Activated CD8-positive, alpha-beta T cell treated with anti-CD3 and anti-CD28 coated beads for 36 hours (primary cell): ENCODE measurements around the gene MACROD1. TPM values are rescaled to one million over a fixed set of nuclear protein-coding genes. Genes with fewer than 3 reads are reported as not detected.

Source experiments
- ATAC-seq: fragments of 200-7000 bp; cut with Tn5 transposase; one replicate; pipeline ENCODE4 v1.10.0; 2021; ENCODE audit warnings: mild to moderate bottlenecking, moderate library complexity
- CTCF ChIA-PET: fragments of 350-600 bp; sonication (Branson Sonifier 250); formaldehyde crosslinking; loops from one replicate; lab custom pipeline; 2021; ENCODE audit warnings: antibody characterized with exemption; lab: Charles Lee
- POLR2A ChIA-PET: fragments of 350-600 bp; sonication (Branson Sonifier 250); formaldehyde crosslinking; loops from one replicate; lab custom pipeline; 2021; ENCODE audit warnings: antibody characterized with exemption; lab: Charles Lee
- DNase-seq: peaks from one replicate; pipeline ENCODE4 v3.0.0-alpha.2; 2020
- H3K27ac Mint-ChIP-seq: one replicate; pipeline ENCODE4 v1.8.0; 2021; ENCODE audit warnings: mild to moderate bottlenecking, mixed read lengths
- H3K27me3 Mint-ChIP-seq: one replicate; pipeline ENCODE4 v1.8.0; 2021; ENCODE audit warnings: mixed read lengths
- H3K36me3 Mint-ChIP-seq: one replicate; pipeline ENCODE4 v1.8.0; 2021; ENCODE audit warnings: low read depth, mixed read lengths
- H3K4me1 Mint-ChIP-seq: one replicate; pipeline ENCODE4 v1.8.0; 2021; ENCODE audit warnings: low read depth, mixed read lengths
- H3K4me3 Mint-ChIP-seq: one replicate; pipeline ENCODE4 v1.8.0; 2021; ENCODE audit warnings: mild to moderate bottlenecking, moderate library complexity, mixed read lengths
- H3K9me3 Mint-ChIP-seq: one replicate; pipeline ENCODE4 v1.8.0; 2021; ENCODE audit warnings: mixed read lengths
- CTCF ChIP-seq: fragments of 200-600 bp; IDR thresholded peaks from one replicate; pipeline ENCODE4 v1.8.0; 2022; ENCODE audit warnings: antibody characterized with exemption, mild to moderate bottlenecking
- intact Hi-C: fragments of 100-400 bp; cut with micrococcal nuclease; formaldehyde crosslinking; loops from one replicate; pipeline ENCODE4 v1.10.0; 2022
- total RNA-seq, 2 experiments: library from RNA; stranded (reverse); gene quantifications; one replicate each; pipeline ENCODE4 v1.2.3, GENCODE V29; 2021

Gene MACROD1
- total RNA-seq, 2 experiments from 2014 or later, result 38.7 to 38.8 TPM

- CTCF ChIA-PET, result no interaction called here
- H3K4me1 Mint-ChIP-seq, result peaks cover 8% of the 10 kb centered on the region
- DNase-seq, result no peak
- ATAC-seq, result no peak
- no peak overlapping the region for H3K4me3 Mint-ChIP-seq
- intact Hi-C loops, result no loop called here
- H3K36me3 Mint-ChIP-seq, result no peaks in the 10 kb centered on the region
- no peaks in the 10 kb centered on the region for H3K27me3 Mint-ChIP-seq
- H3K27ac Mint-ChIP-seq, result no peak overlapping the region
- no peak for TF ChIP-seq CTCF
- no peaks in the 10 kb centered on the region for H3K9me3 Mint-ChIP-seq
- POLR2A ChIA-PET, result no interaction called here
These were observed 37.5 kb downstream of the MACROD1 start for GRCh38 chr11:64128255-64129006.

GRCh38 chr11:64127267-64128072 is 38.4 kb downstream of the MACROD1 start:
- Mint-ChIP-seq H3K36me3 (no peaks in the 10 kb centered on the region), H3K27ac (no peak overlapping the region), H3K4me3 (no peak overlapping the region), H3K4me1 (peaks cover 8% of the 10 kb centered on the region), H3K27me3 (no peaks in the 10 kb centered on the region), H3K9me3 (no peaks in the 10 kb centered on the region)
- ChIA-PET CTCF (interaction anchor here (0.8 kb wide), 1 partner anchor 22 kb away, joined by 3 read pairs; no protein-coding TSS in a partner anchor), POLR2A (no interaction called here)
- ATAC-seq, result no peak
- DNase-seq, result no peak
- no peak for TF ChIP-seq CTCF
- intact Hi-C loops, result no loop called here

- DNase-seq (no peak), ATAC-seq (no peak)
- Mint-ChIP-seq H3K4me1 (peaks cover 8% of the 10 kb centered on the region), H3K4me3 (no peak overlapping the region), H3K36me3 (no peaks in the 10 kb centered on the region), H3K27me3 (no peaks in the 10 kb centered on the region), H3K27ac (no peak overlapping the region), H3K9me3 (no peaks in the 10 kb centered on the region)
- TF ChIP-seq CTCF, result no peak
- ChIA-PET CTCF (no interaction called here), POLR2A (no interaction called here)
- intact Hi-C loops, result no loop called here
These were observed 39.1 kb downstream of the MACROD1 start for GRCh38 chr11:64126796-64127195.

- Mint-ChIP-seq H3K4me1 (peaks cover 8% of the 10 kb centered on the region), H3K4me3 (no peak overlapping the region), H3K27ac (no peak overlapping the region), H3K9me3 (no peaks in the 10 kb centered on the region), H3K36me3 (no peaks in the 10 kb centered on the region), H3K27me3 (no peaks in the 10 kb centered on the region)
- DNase-seq (no peak), ATAC-seq (no peak)
- intact Hi-C loops, result no loop called here
- POLR2A ChIA-PET, result no interaction called here
- CTCF ChIA-PET, result no interaction called here
- TF ChIP-seq CTCF, result no peak
These were observed 39.5 kb downstream of the MACROD1 start for GRCh38 chr11:64126371-64126770.

- H3K9me3 Mint-ChIP-seq, result no peaks in the 10 kb centered on the region
- no peak for DNase-seq
- no peak overlapping the region for H3K27ac Mint-ChIP-seq
- CTCF ChIA-PET, result no interaction called here
- H3K27me3 Mint-ChIP-seq, result no peaks in the 10 kb centered on the region
- H3K4me3 Mint-ChIP-seq, result no peak overlapping the region
- intact Hi-C loops, result no loop called here
- ATAC-seq, result no peak
- no peak for TF ChIP-seq CTCF
- no peaks in the 10 kb centered on the region for H3K36me3 Mint-ChIP-seq
- POLR2A ChIA-PET, result no interaction called here
- peaks cover 8% of the 10 kb centered on the region for H3K4me1 Mint-ChIP-seq
These were observed 40.2 kb downstream of the MACROD1 start for GRCh38 chr11:64125676-64126075.
